Activated naive CD4-positive, alpha-beta T cell treated with anti-CD3 and anti-CD28 coated beads, Interleukin-2, amount 10 ng/mL, durations not matched to agents 7 days and 5 days (primary cell): ENCODE results near the gene CXCL6.

ENCODE experiments used
- CTCF ChIA-PET: fragments of 350-600 bp; sonication (Branson Sonifier 250); formaldehyde crosslinking; loops from one replicate; lab custom pipeline; 2021; ENCODE audit warnings: antibody characterized with exemption; lab: Charles Lee
- DNase-seq: peaks from one replicate; pipeline ENCODE4 v3.0.0-alpha.2; 2020
- H3K27ac Mint-ChIP-seq: one replicate; pipeline ENCODE4 v1.8.0; 2021; ENCODE audit warnings: mild to moderate bottlenecking, moderate library complexity, mixed read lengths
- H3K27me3 Mint-ChIP-seq: one replicate; pipeline ENCODE4 v1.8.0; 2021; ENCODE audit warnings: mild to moderate bottlenecking, mixed read lengths
- H3K36me3 Mint-ChIP-seq: one replicate; pipeline ENCODE4 v1.8.0; 2021; ENCODE audit warnings: mixed read lengths
- H3K4me1 Mint-ChIP-seq: one replicate; pipeline ENCODE4 v1.8.0; 2021; ENCODE audit warnings: mixed read lengths
- H3K4me3 Mint-ChIP-seq: one replicate; pipeline ENCODE4 v1.8.0; 2021; ENCODE audit warnings: mild to moderate bottlenecking, moderate library complexity, mixed read lengths
- H3K9me3 Mint-ChIP-seq: one replicate; pipeline ENCODE4 v1.8.0; 2021; ENCODE audit warnings: mixed read lengths

The CXCL6 gene

DNA sequence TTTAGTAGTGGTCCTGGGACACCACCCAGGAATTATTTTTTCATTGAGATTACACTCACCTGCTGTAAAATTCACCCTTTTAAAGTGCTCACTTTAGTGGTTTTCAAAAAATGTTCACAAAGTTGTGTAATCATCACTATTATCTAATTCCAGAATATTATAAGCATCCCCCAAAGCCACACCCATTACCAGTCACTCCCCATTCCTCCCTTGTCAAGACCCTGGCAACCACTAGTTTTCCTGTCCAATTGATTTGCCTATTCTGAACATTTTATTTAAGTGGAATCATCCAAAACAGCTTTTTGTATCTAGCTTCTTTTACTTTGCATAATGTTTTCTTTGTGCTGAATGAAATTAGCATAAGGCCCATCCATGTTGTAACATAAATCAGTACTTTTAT, 12.7 kb upstream of the CXCL6 start:
- Mint-ChIP-seq H3K9me3 (no peaks in the 10 kb centered on the region), H3K4me1 (no peaks in the 10 kb centered on the region), H3K27ac (no peak overlapping the region), H3K36me3 (no peaks in the 10 kb centered on the region), H3K27me3 (no peaks in the 10 kb centered on the region), H3K4me3 (no peak overlapping the region)
- CTCF ChIA-PET: no interaction called here
- DNase-seq: no peak

DNA sequence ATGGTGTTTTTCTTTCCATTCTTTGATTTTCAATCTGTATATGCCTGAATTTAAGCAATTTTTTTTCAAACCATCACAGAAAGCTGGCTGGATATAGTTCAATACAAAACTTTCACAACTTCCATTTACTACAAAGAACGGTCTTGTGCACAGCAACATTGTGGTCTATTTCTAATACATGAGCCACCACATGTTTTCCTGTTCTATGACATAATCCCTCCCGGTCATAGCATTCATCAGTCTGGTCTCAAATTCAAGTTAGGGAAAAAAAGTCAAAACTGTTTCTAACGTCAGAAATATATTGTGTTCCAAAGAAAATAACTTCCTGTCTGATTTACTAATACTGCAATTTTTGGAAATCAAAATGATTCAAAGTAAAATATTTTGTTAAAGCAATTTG, 7.5 kb upstream of the CXCL6 start:
- Mint-ChIP-seq H3K27ac (no peak overlapping the region), H3K4me3 (no peak overlapping the region), H3K27me3 (no peaks in the 10 kb centered on the region), H3K36me3 (no peaks in the 10 kb centered on the region), H3K4me1 (no peaks in the 10 kb centered on the region), H3K9me3 (peaks cover 2% of the 10 kb centered on the region)
- CTCF ChIA-PET: no interaction called here
- DNase-seq: no peak

DNA sequence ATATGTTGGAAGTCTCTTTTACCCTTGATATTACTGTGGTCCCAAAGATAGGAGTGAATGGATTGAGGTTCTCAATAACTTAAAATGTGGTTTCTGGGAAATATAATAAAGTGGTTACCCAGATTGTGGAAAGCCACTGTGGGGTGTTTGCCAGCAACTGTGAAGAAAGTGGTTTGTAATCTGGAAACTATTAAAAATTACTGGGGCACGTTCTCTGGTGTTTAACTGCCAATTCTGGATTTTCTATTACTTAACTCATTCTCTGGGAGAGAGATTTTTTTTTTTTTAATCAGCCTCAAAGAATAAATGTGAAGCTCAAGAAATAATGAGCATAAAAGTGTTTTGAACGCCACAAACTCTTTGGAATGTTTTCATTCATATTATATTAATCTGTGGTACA, 4.9 kb upstream of the CXCL6 start:
- no peaks in the 10 kb centered on the region for H3K36me3 Mint-ChIP-seq
- H3K9me3 Mint-ChIP-seq: peaks cover 2% of the 10 kb centered on the region
- peaks cover 4% of the 10 kb centered on the region for H3K27me3 Mint-ChIP-seq
- no peaks in the 10 kb centered on the region for H3K4me1 Mint-ChIP-seq
- no peak for DNase-seq
- no peak overlapping the region for H3K27ac Mint-ChIP-seq
- CTCF ChIA-PET: no interaction called here
- H3K4me3 Mint-ChIP-seq: no peak overlapping the region

DNA sequence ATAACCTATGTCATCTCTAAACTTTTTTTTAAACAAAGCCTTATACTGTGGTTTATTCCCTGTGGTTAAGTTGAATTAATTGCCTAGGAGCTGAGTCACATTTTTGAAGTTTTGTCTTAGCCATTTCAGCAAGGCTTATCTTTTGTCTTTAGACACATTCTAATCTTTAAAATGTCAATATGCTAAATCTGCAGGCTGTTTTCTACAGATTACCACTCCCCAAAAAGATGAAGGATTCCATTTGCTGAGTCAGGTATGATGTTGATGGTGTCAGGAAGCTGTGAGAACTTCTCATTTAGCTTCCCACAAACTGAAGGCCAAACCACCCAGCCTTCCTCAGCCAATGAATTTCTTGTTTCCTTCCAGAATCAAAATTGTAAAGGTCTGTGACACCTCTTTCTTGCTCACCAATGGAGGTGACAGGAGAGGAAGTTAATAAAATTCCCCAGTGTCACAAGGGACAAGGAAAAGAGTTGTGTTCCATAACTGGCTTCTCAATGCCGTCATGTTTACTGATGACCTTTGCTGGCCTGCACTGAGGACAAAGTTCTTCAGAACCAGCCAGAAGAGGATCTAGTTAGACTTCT, 3.7 kb upstream of the CXCL6 start:
- no peak overlapping the region for H3K27ac Mint-ChIP-seq
- no peaks in the 10 kb centered on the region for H3K36me3 Mint-ChIP-seq
- H3K4me3 Mint-ChIP-seq: no peak overlapping the region
- peaks cover 2% of the 10 kb centered on the region for H3K9me3 Mint-ChIP-seq
- no peak for DNase-seq
- H3K4me1 Mint-ChIP-seq: no peaks in the 10 kb centered on the region
- H3K27me3 Mint-ChIP-seq: peaks cover 15% of the 10 kb centered on the region
- CTCF ChIA-PET: no interaction called here

DNA sequence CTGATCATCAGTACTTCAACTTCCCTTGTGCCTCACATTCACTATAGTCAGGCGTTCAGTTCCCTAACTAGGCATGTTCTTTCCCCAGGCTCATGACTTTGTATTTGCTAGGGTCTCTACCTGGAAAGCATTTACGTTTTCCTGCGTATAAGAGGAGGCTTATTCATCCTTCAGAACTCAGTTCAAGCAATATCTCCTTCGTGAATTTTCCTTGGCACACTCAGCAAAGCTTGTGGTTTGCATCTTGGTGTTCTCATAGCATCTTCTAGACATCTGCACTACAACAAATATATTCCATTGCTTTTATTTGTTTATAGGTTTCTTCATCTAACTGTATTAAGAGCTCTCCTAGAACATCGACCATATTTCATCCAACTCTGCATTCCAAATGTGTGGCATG, 2.6 kb downstream of the CXCL6 start:
- peaks cover 15% of the 10 kb centered on the region for H3K27me3 Mint-ChIP-seq
- H3K27ac Mint-ChIP-seq: no peak overlapping the region
- no peaks in the 10 kb centered on the region for H3K9me3 Mint-ChIP-seq
- no peak overlapping the region for H3K4me3 Mint-ChIP-seq
- H3K36me3 Mint-ChIP-seq: no peaks in the 10 kb centered on the region
- DNase-seq: no peak
- CTCF ChIA-PET: no interaction called here
- no peaks in the 10 kb centered on the region for H3K4me1 Mint-ChIP-seq

DNA sequence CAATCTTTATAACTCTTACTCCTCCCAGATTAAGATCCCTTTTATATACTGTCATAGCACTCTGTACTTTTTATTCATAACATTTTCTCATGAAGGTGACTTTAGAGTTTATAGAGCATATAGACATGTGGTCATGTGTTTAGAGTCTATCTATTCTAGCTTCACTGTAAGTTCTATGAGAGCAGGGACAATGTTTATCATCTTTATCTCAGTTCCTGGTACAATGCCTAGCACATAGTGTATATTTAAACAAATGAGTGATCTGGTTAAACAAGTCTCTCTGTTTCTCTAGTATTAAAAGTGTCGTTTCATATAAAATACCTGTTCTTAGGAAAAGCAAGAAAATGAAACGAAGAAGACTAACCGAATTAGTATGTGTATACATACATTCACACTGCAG, 3.2 kb downstream of the CXCL6 start:
- CTCF ChIA-PET: no interaction called here
- no peak overlapping the region for H3K4me3 Mint-ChIP-seq
- no peak for DNase-seq
- no peaks in the 10 kb centered on the region for H3K4me1 Mint-ChIP-seq
- peaks cover 15% of the 10 kb centered on the region for H3K27me3 Mint-ChIP-seq
- no peaks in the 10 kb centered on the region for H3K36me3 Mint-ChIP-seq
- H3K9me3 Mint-ChIP-seq: no peaks in the 10 kb centered on the region
- H3K27ac Mint-ChIP-seq: no peak overlapping the region

DNA sequence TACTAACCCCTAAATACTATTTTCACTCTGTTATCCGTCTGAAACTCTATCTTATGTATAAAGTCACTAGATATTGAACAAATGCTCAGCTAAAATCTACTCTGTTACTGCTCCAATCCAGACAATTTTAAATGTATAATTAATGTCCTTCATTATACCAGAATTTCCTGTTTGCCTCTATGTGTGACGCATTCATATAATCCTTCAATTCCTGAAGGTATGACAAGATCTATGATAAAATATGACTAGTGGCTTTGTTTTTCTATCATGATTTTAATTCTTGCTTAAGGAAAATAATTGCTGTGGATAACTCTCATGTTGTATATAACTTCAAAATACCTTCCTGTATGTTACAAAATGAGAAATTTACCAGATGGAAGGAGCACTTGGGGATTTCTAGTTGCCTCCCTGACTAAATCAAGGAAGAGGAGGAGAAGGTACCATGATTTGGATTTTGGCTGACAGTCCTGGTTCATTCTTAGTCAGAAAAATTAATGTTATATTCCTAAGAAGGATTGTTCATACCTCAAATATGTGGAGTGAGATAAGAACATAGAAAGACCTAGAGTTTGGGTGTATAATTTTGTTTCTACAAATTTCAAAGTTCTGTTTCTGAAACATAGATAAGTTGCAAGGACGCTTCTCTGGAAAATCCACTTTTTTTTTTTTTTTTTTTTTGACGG, 4.9 kb downstream of the CXCL6 start:
- CTCF ChIA-PET: no interaction called here
- peaks cover 12% of the 10 kb centered on the region for H3K27me3 Mint-ChIP-seq
- H3K9me3 Mint-ChIP-seq: no peaks in the 10 kb centered on the region
- no peak for DNase-seq
- no peaks in the 10 kb centered on the region for H3K4me1 Mint-ChIP-seq
- no peak overlapping the region for H3K27ac Mint-ChIP-seq
- H3K4me3 Mint-ChIP-seq: no peak overlapping the region
- H3K36me3 Mint-ChIP-seq: no peaks in the 10 kb centered on the region

DNA sequence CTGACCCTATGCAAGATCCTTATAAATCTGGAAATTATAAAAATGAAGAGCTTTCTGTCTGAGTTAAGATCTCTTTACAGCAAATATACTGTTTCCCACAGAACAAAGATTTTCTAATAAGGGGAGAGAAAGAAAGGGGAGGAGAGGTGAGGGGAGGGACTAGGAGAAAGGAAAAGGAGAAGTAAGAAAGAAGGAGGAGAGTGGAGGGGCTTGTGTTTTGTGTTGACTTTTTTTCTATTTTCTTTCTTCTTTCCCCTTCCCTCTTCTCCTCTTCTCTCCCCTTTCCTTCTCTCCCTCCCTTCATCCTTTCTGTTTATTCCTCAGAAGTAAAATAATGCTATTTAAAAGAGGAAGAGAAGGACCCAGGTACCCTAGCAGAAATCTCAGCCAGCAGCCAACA, 6.2 kb downstream of the CXCL6 start:
- DNase-seq: no peak
- no peaks in the 10 kb centered on the region for H3K27me3 Mint-ChIP-seq
- H3K4me3 Mint-ChIP-seq: no peak overlapping the region
- H3K27ac Mint-ChIP-seq: no peak overlapping the region
- CTCF ChIA-PET: no interaction called here
- no peaks in the 10 kb centered on the region for H3K4me1 Mint-ChIP-seq
- no peaks in the 10 kb centered on the region for H3K9me3 Mint-ChIP-seq
- no peaks in the 10 kb centered on the region for H3K36me3 Mint-ChIP-seq

DNA sequence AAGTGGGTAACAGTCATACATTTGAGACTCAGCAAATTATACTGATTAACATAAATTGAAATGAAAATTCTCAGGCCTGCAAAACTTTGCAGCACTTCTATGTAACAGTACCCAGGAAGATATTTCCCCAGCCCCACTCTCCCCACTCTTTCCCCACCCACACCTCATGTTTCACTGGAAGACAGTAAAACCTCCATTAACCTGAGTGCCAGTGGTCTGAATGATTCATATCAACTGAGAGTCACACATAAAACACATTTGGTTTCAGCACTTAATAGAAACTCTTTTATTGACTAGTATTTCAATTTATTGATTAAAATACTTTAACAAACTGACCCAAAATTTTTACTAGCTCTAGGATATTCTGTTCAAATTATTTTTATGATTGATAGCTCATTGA, 6.9 kb downstream of the CXCL6 start:
- Mint-ChIP-seq H3K36me3 (no peaks in the 10 kb centered on the region), H3K4me1 (no peaks in the 10 kb centered on the region), H3K27me3 (no peaks in the 10 kb centered on the region), H3K9me3 (no peaks in the 10 kb centered on the region), H3K4me3 (no peak overlapping the region), H3K27ac (no peak overlapping the region)
- DNase-seq: no peak
- CTCF ChIA-PET: no interaction called here

DNA sequence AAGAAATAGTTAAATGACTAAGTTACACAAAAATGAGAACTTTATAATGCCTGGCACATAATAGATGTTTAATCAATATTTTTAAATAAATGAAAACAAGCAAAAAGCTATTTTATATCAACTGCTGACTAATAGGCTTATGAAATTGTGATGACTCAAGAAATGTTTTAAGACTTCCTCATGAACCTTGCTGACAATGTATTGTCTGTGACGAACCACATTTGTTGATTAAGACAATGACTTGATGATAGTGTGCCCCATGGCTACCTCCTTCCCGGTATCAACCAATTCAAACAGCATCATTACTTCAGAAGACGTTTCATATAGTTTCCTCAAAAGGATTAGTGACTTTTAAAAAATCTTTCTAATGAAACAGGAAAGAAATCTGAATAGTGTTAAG, 7.9 kb downstream of the CXCL6 start:
- CTCF ChIA-PET: no interaction called here
- Mint-ChIP-seq H3K36me3 (no peaks in the 10 kb centered on the region), H3K4me1 (no peaks in the 10 kb centered on the region), H3K4me3 (no peak overlapping the region), H3K27me3 (no peaks in the 10 kb centered on the region), H3K9me3 (no peaks in the 10 kb centered on the region), H3K27ac (no peak overlapping the region)
- DNase-seq: no peak

DNA sequence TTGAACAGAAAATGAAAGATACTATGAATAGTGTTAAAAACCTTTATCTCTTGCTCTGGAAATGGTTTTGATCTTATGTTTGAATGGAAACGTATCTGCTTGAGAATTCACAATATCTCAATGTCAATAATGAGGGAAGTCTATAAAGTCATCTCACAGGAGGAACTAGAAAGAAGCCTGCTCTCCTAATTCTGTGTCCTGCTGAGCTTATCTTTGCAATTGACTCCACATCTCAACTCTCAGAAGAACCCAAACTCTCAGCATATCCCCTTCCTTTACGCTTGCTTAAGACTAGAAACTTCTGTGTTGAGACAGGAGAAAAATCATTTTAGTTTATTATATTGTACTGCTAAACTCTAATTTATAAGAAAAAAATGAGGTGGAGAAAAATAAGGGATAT, 8.3 kb downstream of the CXCL6 start:
- DNase-seq: no peak
- H3K27ac Mint-ChIP-seq: no peak overlapping the region
- H3K4me1 Mint-ChIP-seq: no peaks in the 10 kb centered on the region
- H3K27me3 Mint-ChIP-seq: no peaks in the 10 kb centered on the region
- no peak overlapping the region for H3K4me3 Mint-ChIP-seq
- H3K36me3 Mint-ChIP-seq: no peaks in the 10 kb centered on the region
- CTCF ChIA-PET: no interaction called here
- H3K9me3 Mint-ChIP-seq: no peaks in the 10 kb centered on the region

DNA sequence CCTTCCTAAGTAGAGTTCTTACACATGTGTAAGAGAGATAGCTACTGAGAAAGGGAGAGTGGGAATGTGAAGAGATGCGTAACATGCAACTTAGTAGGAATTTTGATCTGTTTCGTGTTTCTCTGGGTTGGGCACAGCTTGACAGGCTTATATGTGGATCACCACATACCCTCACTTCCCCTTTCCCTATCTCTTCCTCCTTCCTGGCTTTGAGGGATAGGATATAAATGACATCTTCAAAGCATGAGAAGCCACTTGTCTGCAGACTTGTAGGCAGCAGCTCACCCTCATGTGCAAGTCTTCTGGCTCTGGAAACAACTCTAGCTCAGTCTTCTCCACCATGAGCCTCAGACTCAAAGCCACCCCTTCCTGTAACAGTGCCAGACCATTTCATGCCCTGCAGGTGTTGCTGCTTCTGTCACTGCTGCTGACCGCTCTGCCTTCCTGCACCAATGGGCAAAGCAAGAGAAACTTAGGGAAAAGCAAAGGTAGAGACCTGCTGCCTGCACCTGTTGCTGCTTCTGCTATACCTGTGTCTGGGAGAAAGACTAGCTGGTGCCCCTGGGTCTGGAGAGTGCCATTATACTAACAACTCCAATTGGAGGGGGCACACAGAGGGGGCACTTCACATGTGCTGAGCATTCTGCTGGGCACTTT, 11.2 kb downstream of the CXCL6 start:
- no peaks in the 10 kb centered on the region for H3K4me1 Mint-ChIP-seq
- CTCF ChIA-PET: no interaction called here
- no peaks in the 10 kb centered on the region for H3K36me3 Mint-ChIP-seq

DNA sequence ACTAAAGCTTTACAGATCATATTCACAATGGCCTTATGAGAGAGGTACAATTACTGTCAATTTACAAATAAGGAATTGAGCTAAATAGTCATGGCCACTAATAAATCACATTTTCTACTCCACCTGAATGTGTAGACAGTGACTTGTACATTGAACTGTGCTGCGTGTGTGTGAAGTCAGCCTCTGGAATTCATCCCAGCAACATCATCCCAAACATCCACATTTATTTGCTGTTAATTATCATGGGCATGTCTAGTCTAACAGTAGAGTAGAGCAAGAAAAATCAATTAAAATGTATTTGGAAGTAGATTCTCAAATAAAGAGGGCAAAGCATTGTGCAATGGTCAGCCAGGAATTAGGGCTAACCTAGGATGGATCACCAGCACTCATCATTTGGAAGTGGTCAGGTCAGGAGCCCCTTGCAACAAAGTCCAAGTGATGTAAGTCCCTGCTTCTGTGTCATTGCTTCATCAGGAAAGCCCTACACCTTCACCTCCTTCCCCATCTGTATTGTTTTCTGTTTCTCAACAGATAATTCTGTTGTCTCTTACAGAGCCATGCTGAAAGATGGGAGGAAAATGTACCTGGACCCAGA, 11.8 kb downstream of the CXCL6 start:
- no peaks in the 10 kb centered on the region for H3K4me1 Mint-ChIP-seq
- H3K27me3 Mint-ChIP-seq: peaks cover 4% of the 10 kb centered on the region
- H3K27ac Mint-ChIP-seq: no peak overlapping the region
- H3K4me3 Mint-ChIP-seq: no peak overlapping the region
- H3K36me3 Mint-ChIP-seq: no peaks in the 10 kb centered on the region
- no peak for DNase-seq
- H3K9me3 Mint-ChIP-seq: no peaks in the 10 kb centered on the region
- CTCF ChIA-PET: no interaction called here

More for the DNA sequence above, 11.2 kb downstream of the CXCL6 start:
- no peak overlapping the region for H3K4me3 Mint-ChIP-seq
- H3K27me3 Mint-ChIP-seq: peaks cover 4% of the 10 kb centered on the region
- H3K27ac Mint-ChIP-seq: no peak overlapping the region
- no peaks in the 10 kb centered on the region for H3K9me3 Mint-ChIP-seq
- no peak for DNase-seq

DNA sequence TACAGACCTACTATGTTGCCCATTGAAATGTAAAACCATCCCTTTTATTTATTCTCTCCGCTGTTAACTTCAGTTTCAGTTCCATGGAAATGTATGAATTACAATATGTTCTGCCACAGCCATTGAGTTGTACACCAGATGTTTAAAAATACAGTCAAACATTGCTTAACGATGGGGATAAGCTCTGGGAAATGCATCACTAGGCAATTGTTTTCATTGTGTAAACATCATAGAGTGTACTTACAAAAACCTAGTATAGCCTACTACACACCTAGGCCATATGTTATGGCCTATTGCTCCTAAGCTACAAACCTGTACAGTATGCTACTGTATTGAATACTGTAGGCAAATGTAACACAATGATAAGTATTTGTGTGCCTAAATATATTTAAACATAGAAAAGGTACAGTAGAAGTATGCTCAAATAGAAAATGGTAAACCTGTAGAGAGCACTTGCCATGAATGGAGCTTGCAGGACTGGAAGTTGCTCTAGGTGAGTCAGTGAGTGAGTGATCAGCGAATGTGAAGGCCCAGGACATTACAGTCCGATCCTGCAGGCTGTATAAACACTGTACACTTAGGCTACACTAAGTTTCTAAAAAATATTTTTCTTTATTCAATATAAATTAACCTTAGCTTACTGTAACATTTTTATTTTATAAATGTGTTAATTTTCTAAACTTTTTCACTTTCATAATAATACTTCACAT, 13.9 kb downstream of the CXCL6 start:
- no peak for DNase-seq
- Mint-ChIP-seq H3K27me3 (peaks cover 4% of the 10 kb centered on the region), H3K27ac (no peak overlapping the region), H3K4me1 (no peaks in the 10 kb centered on the region), H3K9me3 (no peaks in the 10 kb centered on the region), H3K4me3 (no peak overlapping the region), H3K36me3 (no peaks in the 10 kb centered on the region)
- CTCF ChIA-PET: no interaction called here
